OCI-LY7 (cell line): ENCODE measurements around the gene SPANXD. TPM values are rescaled to one million over a fixed set of nuclear protein-coding genes. Genes with fewer than 3 reads are reported as not detected.

Source experiments
- BruUV-seq: library from RNA; stranded (reverse); fragments of 400-500 nt; replicated peaks from 2 replicates; lab custom pipeline; 2021; lab: Mats Ljungman, UMichigan
- CTCF ChIA-PET: fragments of 300-600 bp; sonication (Branson Sonifier 250); formaldehyde crosslinking; loops from one replicate; lab custom pipeline; 2022; ENCODE audit warnings: antibody characterized with exemption; ENCODE audit not compliant: unreplicated experiment; lab: Charles Lee
- POLR2A ChIA-PET: fragments of 300-600 bp; sonication (Branson Sonifier 250); formaldehyde crosslinking; loops from one replicate; lab custom pipeline; 2022; ENCODE audit warnings: antibody characterized with exemption; lab: Charles Lee
- DNase-seq: peaks from one replicate; pipeline ENCODE4 v3.0.0-alpha.2; 2015; ENCODE audit warnings: low spot score
- H2AFZ ChIP-seq: fragments of 200-600 bp; sonication (generic), shearing (Covaris generic); 2 replicates; pipeline ENCODE4 v1.6.1; 2014; ENCODE audit warnings: mild to moderate bottlenecking, antibody characterized with exemption, low read length, moderate library complexity
- H3K27ac ChIP-seq: fragments of 200-600 bp; sonication (generic); 2 replicates; pipeline ENCODE4 v1.5.1; 2014; ENCODE audit warnings: mixed run types, low read depth, mild to moderate bottlenecking, moderate library complexity, low read length, inconsistent platforms; ENCODE audit not compliant: poor library complexity, severe bottlenecking
- H3K36me3 ChIP-seq: fragments of 200-600 bp; sonication (generic); 2 replicates; pipeline ENCODE4 v1.6.1; 2014; ENCODE audit warnings: mild to moderate bottlenecking, antibody characterized with exemption, low read length, moderate library complexity, mixed read lengths; ENCODE audit not compliant: insufficient read depth
- H3K4me1 ChIP-seq: fragments of 200-600 bp; sonication (generic); 2 replicates; pipeline ENCODE4 v1.5.1; 2014; ENCODE audit warnings: mild to moderate bottlenecking, low read length; ENCODE audit not compliant: insufficient read depth, poor library complexity, severe bottlenecking
- H3K4me2 ChIP-seq: fragments of 200-600 bp; sonication (generic); 2 replicates; pipeline ENCODE4 v1.6.1; 2014; ENCODE audit warnings: mild to moderate bottlenecking, low read length
- H3K4me3 ChIP-seq: fragments of 200-600 bp; sonication (generic); 2 replicates; pipeline ENCODE4 v1.5.1; 2014; ENCODE audit warnings: mild to moderate bottlenecking, low read depth, low read length; ENCODE audit not compliant: poor library complexity, severe bottlenecking
- H3K79me2 ChIP-seq: fragments of 200-600 bp; sonication (generic); 2 replicates; pipeline ENCODE4 v1.6.1; 2016; ENCODE audit warnings: low read depth, mild to moderate bottlenecking, low read length, moderate library complexity, mixed read lengths; ENCODE audit not compliant: insufficient read depth
- H3K9me2 ChIP-seq: fragments of 200-600 bp; sonication (generic); 2 replicates; pipeline ENCODE4 v1.6.1; 2016; ENCODE audit warnings: mild to moderate bottlenecking, low read length, mixed read lengths; ENCODE audit not compliant: insufficient read depth
- H3K9me3 ChIP-seq: fragments of 200-600 bp; sonication (generic); 2 replicates; pipeline ENCODE4 v1.6.1; 2014; ENCODE audit warnings: mild to moderate bottlenecking, mixed run types, low read length, mixed read lengths
- H4K20me1 ChIP-seq: fragments of 200-600 bp; sonication (generic); 2 replicates; pipeline ENCODE4 v1.6.1; 2014; ENCODE audit warnings: mild to moderate bottlenecking, antibody characterized with exemption, low read length, moderate library complexity, mixed read lengths; ENCODE audit not compliant: insufficient read depth
- CTCF ChIP-seq: fragments of 200-600 bp; sonication (generic); conservative IDR thresholded peaks from 2 replicates; pipeline ENCODE4 v1.5.1; 2014; ENCODE audit warnings: mild to moderate bottlenecking, antibody characterized with exemption, low read length, moderate library complexity, mixed read lengths
- EZH2phosphoT487 ChIP-seq: fragments of 200-600 bp; sonication (generic); IDR thresholded peaks from 2 replicates; pipeline ENCODE4 v1.6.1; 2018; ENCODE audit warnings: low read depth, borderline replicate concordance, mild to moderate bottlenecking, mixed run types, antibody characterized with exemption, low read length, moderate library complexity, mixed read lengths
- intact Hi-C: fragments of 100-400 bp; cut with micrococcal nuclease; formaldehyde crosslinking; loops from one replicate; pipeline ENCODE4 v1.10.0; 2022; ENCODE audit not compliant: unreplicated experiment
- total RNA-seq, 2 experiments: library from RNA; depleted of rRNA in 1 of 2; stranded (reverse); fragments of >200 nt in 1 of 2; shearing (Covaris generic) in 1 of 2; gene quantifications; 2 replicates each; pipeline ENCODE4 v1.2.3, GENCODE V29; 2014 to 2022

Gene SPANXD
- total RNA-seq, 2 experiments from 2014 or later: not detected

GRCh38 chrX:141714680-141715079, 16.1 kb upstream of the SPANXD start:
- no peaks in the 10 kb centered on the region for H3K79me2 ChIP-seq
- ChIA-PET POLR2A (no interaction called here), CTCF (no interaction called here)
- no peak overlapping the region for H3K4me2 ChIP-seq
- no peaks in the 10 kb centered on the region for H4K20me1 ChIP-seq
- H3K9me3 ChIP-seq: no peaks in the 10 kb centered on the region
- H3K4me1 ChIP-seq: no peaks in the 10 kb centered on the region
- no peaks in the 10 kb centered on the region for H3K9me2 ChIP-seq
- no peak overlapping the region for H3K27ac ChIP-seq
- BruUV-seq: no TSS peak
- DNase-seq: no peak
- H3K4me3 ChIP-seq: no peak overlapping the region
- H2AFZ ChIP-seq: no peak overlapping the region
- no peak for TF ChIP-seq CTCF
- no peak for TF ChIP-seq EZH2phosphoT487
- H3K36me3 ChIP-seq: no peaks in the 10 kb centered on the region
- intact Hi-C loops: no loop called here

- no peak overlapping the region for H3K4me3 ChIP-seq
- ChIA-PET CTCF (no interaction called here), POLR2A (interaction anchor here (0.7 kb wide), 1 partner anchor 10 kb away, joined by 3 read pairs; no protein-coding TSS in a partner anchor)
- no peak overlapping the region for H3K4me2 ChIP-seq
- H3K4me1 ChIP-seq: no peaks in the 10 kb centered on the region
- no peaks in the 10 kb centered on the region for H3K9me2 ChIP-seq
- DNase-seq: no peak
- TF ChIP-seq CTCF (no peak), EZH2phosphoT487 (no peak)
- no TSS peak for BruUV-seq
- intact Hi-C loops: no loop called here
- H3K27ac ChIP-seq: no peak overlapping the region
- H3K9me3 ChIP-seq: no peaks in the 10 kb centered on the region
- H4K20me1 ChIP-seq: no peaks in the 10 kb centered on the region
- no peaks in the 10 kb centered on the region for H3K79me2 ChIP-seq
- H3K36me3 ChIP-seq: no peaks in the 10 kb centered on the region
- H2AFZ ChIP-seq: no peak overlapping the region
Measured at GRCh38 chrX:141701072-141701471, 2.5 kb upstream of the SPANXD start.

GRCh38 chrX:141673946-141674345, 24.6 kb downstream of the SPANXD start:
- CTCF ChIA-PET: no interaction called here
- Histone ChIP-seq H2AFZ (no peak overlapping the region), H3K4me2 (no peak overlapping the region), H3K9me3 (no peaks in the 10 kb centered on the region), H3K4me3 (no peak overlapping the region), H3K9me2 (no peaks in the 10 kb centered on the region), H3K27ac (no peak overlapping the region), H4K20me1 (no peaks in the 10 kb centered on the region), H3K36me3 (no peaks in the 10 kb centered on the region), H3K79me2 (no peaks in the 10 kb centered on the region), H3K4me1 (no peaks in the 10 kb centered on the region)
- no peak for DNase-seq
- intact Hi-C loops: no loop called here
- no peak for TF ChIP-seq CTCF
- TF ChIP-seq EZH2phosphoT487: no peak
- POLR2A ChIA-PET: no interaction called here
- no TSS peak for BruUV-seq
